ENCODE results near the gene MYH10. TPM values are rescaled to one million over a fixed set of nuclear protein-coding genes. Genes with fewer than 3 reads are reported as not detected.

The MYH10 gene
- total RNA-seq = 60.2 and 81.0 TPM in 2 replicates

DNA sequence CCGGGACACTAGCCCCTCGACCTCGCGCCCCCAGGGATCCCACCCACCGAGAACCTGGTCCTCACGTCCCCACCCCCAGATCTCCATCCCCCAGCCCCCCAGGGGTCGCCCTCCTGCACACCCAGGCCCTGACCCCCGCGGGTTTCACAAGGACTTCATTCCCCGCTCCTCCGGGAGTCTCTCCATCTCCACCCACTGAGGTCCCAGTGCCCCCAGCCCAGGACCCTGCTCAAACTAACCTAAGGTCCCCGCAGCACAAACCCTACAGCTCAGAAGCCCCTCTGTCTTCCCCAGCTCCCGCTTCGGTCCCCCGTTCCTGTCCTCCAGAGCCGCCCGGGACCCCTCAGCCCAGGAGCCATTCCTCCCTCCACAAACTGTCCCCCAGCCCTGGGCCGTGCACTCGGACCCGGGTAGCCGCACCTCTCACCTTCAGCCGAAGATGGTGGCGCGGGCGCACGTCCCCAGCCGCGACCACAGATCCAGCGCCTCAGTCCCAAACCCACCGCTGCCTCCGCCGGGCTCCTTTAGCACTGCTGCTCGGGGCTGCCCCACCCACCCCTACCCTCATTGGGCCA lies at the start of gene MYH10:
TSS of gene MYH10 (minus strand) at position 499 of the 575 bp plus-strand sequence. CDS start 7,479 bp downstream, outside the sequence.

DNA sequence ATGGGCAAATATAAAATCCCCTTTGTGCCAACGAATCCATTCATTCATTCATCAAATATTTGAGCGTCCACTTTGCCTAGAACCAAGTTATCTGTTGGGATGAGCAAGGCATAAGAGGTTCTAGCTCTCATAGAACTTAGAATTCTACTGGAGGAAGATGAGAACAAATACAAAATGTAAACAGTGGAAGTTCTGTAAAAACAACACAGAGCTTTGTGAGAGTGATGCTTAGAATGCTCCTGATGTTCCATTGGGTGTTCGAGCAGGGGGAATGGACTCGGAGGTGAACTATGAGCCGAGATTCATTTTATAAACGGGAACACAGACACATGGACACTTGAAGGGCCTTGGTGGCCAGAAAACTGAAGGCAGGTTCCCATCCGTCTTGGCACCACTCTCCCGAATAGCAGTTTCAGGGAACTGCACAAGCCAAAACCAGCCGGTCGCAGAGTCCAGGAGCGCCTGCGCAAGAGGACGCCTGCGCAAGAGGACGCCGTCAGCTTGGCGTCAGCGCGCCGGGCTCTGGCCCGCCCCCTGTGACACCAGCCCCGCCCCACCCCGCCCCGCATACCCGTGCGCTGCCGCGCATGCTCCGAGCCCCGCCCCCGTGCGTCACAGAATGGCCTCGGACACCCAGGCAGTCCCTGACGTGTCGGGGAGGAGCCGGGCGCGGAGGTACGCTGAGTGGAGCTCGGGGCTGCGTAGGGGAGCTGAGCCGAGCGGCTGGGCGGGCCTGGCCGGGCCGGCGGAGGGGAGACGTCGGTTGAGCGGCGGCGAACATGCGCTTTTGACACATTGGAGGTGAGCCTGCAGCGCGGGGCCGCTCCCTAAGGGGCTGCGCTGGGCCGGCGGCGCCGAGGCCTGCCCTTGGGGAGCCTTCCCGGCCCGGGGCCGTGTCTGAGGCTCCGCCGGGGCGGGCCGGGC lies 195.0 kb downstream of the MYH10 start, which contains the start of gene NDEL1:
TSS of gene NDEL1 (plus strand) at position 640 of the 924 bp plus-strand sequence. CDS start 8,388 bp downstream, outside the sequence.

Small RNAs within 50 kb of the gene (small RNA-seq; reads per million reads assigned to genes)
- not detected for gene RNU7-43P

Other genes starting within 250 kb of the MYH10 start
- 3,949 and 3,967 TPM in 2 replicates for gene RPL26, start 247.5 kb downstream of the MYH10 start, total RNA-seq
- gene RNF222, start 232.9 kb downstream of the MYH10 start, total RNA-seq = not detected in 2 replicates
- gene NDEL1, start 194.8 kb downstream of the MYH10 start, total RNA-seq = 61.8 and 62.6 TPM in 2 replicates
- gene CCDC42, start 114.1 kb upstream of the MYH10 start, total RNA-seq = not detected in 2 replicates
- gene SPDYE4, start 127.8 kb upstream of the MYH10 start, total RNA-seq = not detected in 2 replicates
- gene MFSD6L, start 168.6 kb upstream of the MYH10 start, total RNA-seq = not detected in 2 replicates
- not detected in 2 replicates for gene PIK3R6, start 236.9 kb upstream of the MYH10 start, total RNA-seq